B cell (primary cell): ENCODE results near the gene RNF167. TPM values are rescaled to one million over a fixed set of nuclear protein-coding genes. Genes with fewer than 3 reads are reported as not detected.
A peak's percentile ranks its signal among the peaks of the same experiment; 100 is the strongest.

Experiments used
- ATAC-seq: fragments of 200-7000 bp; cut with Tn5 transposase; one replicate; pipeline ENCODE4 v1.10.0; 2021; ENCODE audit warnings: low read depth, mild to moderate bottlenecking, moderate number of reproducible peaks, moderate library complexity
- CTCF ChIA-PET: fragments of 350-600 bp; sonication (Branson Sonifier 250); formaldehyde crosslinking; loops from one replicate; lab custom pipeline; 2021; ENCODE audit warnings: antibody characterized with exemption, inconsistent platforms; lab: Charles Lee
- POLR2A ChIA-PET: fragments of 350-600 bp; sonication (Branson Sonifier 250); formaldehyde crosslinking; loops from one replicate; lab custom pipeline; 2021; ENCODE audit warnings: antibody characterized with exemption; lab: Charles Lee
- DNase-seq: peaks from one replicate; pipeline ENCODE4 v3.0.0; 2013
- H2AFZ ChIP-seq: 2 replicates; pipeline ENCODE4 v1.6.1; 2012; ENCODE audit warnings: mild to moderate bottlenecking, low read depth, low read length; ENCODE audit not compliant: insufficient read depth, poor library complexity, severe bottlenecking
- H3K27ac ChIP-seq, 2 donors: 1 replicate in 1 of 2; 2 replicates in 1 of 2; pipeline ENCODE4 v1.5.1; 2012 to 2013; ENCODE audit warnings: low read length in 2 of 2, mild to moderate bottlenecking in 2 of 2, moderate library complexity in 1 of 2
- H3K27me3 ChIP-seq, 4 experiments: fragments of 200-600 bp in 1 of 4; sonication (generic) in 1 of 4; replicated peaks in 1 of 4; 1 replicate in 2 of 4; 2 replicates in 2 of 4; pipeline versions ENCODE4 v1.6.1 to v1.7.0; 2013 to 2016; ENCODE audit warnings: low read length in 3 of 4, mild to moderate bottlenecking in 2 of 4, mixed read lengths in 1 of 4, moderate library complexity in 1 of 4; ENCODE audit not compliant: insufficient read depth in 4 of 4, control insufficient read depth in 3 of 4; ENCODE audit errors: control extremely low read depth in 1 of 4
- H3K36me3 ChIP-seq, 2 experiments: replicated peaks in 1 of 2; 1 replicate in 1 of 2; 2 replicates in 1 of 2; pipeline versions ENCODE4 v1.6.1 to v1.7.1; 2013; ENCODE audit warnings: low read length in 1 of 2; ENCODE audit not compliant: insufficient read depth in 2 of 2, control insufficient read depth in 1 of 2; ENCODE audit errors: control extremely low read depth in 1 of 2, extremely low read depth in 1 of 2
- H3K4me1 ChIP-seq, 2 donors: fragments of 200-600 bp in 1 of 2; sonication (generic) in 1 of 2; 1 replicate in 1 of 2; 2 replicates in 1 of 2; pipeline versions ENCODE4 v1.5.1 to v1.6.1; 2013 to 2017; ENCODE audit warnings: low read length in 2 of 2; ENCODE audit not compliant: control insufficient read depth in 2 of 2, insufficient read depth in 2 of 2
- H3K4me2 ChIP-seq: replicated peaks from 2 replicates; pipeline ENCODE3; 2012; ENCODE audit warnings: mild to moderate bottlenecking, low read depth, low read length; ENCODE audit not compliant: poor library complexity, severe bottlenecking
- H3K4me3 ChIP-seq, 5 experiments: fragments of 200-600 bp in 1 of 5; sonication (generic) in 1 of 5; 1 replicate in 3 of 5; 2 replicates in 2 of 5; pipeline versions ENCODE4 v1.5.1 to v1.7.0; 2011 to 2016; ENCODE audit warnings: low read length in 4 of 5, mild to moderate bottlenecking in 4 of 5, low read depth in 2 of 5, control low read depth in 1 of 5, moderate library complexity in 1 of 5; ENCODE audit not compliant: insufficient read depth in 1 of 5; ENCODE audit errors: control extremely low read depth in 1 of 5, extremely low read depth in 1 of 5
- H3K79me2 ChIP-seq: fragments of 200-600 bp; sonication (generic); one replicate; pipeline ENCODE4 v1.6.0; 2016; ENCODE audit warnings: low read length; ENCODE audit not compliant: control insufficient read depth, insufficient read depth
- H3K9ac ChIP-seq: fragments of 200-600 bp; sonication (generic); 2 replicates; pipeline ENCODE4 v1.6.1; 2017; ENCODE audit warnings: mild to moderate bottlenecking, low read length, moderate library complexity
- H3K9me3 ChIP-seq, 3 donors: one replicate each; pipeline versions ENCODE4 v1.6.1 to v1.7.1; 2013; ENCODE audit warnings: low read length in 2 of 3; ENCODE audit not compliant: control insufficient read depth in 2 of 3, insufficient read depth in 1 of 3; ENCODE audit errors: control extremely low read depth in 1 of 3
- H4K20me1 ChIP-seq: 2 replicates; pipeline ENCODE4 v1.6.0; 2012; ENCODE audit warnings: mild to moderate bottlenecking, low read length; ENCODE audit not compliant: insufficient read depth, control insufficient read depth, poor library complexity, severe bottlenecking
- H3K27ac Mint-ChIP-seq: one replicate; pipeline ENCODE4 v1.8.0; 2021; ENCODE audit warnings: mixed read lengths
- H3K27me3 Mint-ChIP-seq: one replicate; pipeline ENCODE4 v1.8.0; 2021; ENCODE audit warnings: mixed read lengths
- H3K4me1 Mint-ChIP-seq: one replicate; pipeline ENCODE4 v1.8.0; 2021; ENCODE audit warnings: mixed read lengths
- H3K4me3 Mint-ChIP-seq: one replicate; pipeline ENCODE4 v1.8.0; 2021; ENCODE audit warnings: mixed read lengths
- H3K9me3 Mint-ChIP-seq: one replicate; pipeline ENCODE4 v1.8.0; 2022; ENCODE audit warnings: mixed read lengths; ENCODE audit not compliant: insufficient read depth
- EZH2 ChIP-seq: IDR thresholded peaks from 2 replicates; pipeline ENCODE4 v1.6.1; 2012; ENCODE audit warnings: borderline replicate concordance, low read depth, mild to moderate bottlenecking, moderate library complexity, low read length; ENCODE audit not compliant: insufficient read depth, poor library complexity, severe bottlenecking
- WGBS: methylation state at CpG from one replicate; pipeline ENCODE4 v1.1.5; 2013; ENCODE audit warnings: missing lambda C conversion rate; ENCODE audit not compliant: insufficient coverage; 5-methylcytosine and 5-hydroxymethylcytosine counted together
- intact Hi-C: fragments of 100-400 bp; cut with micrococcal nuclease; formaldehyde crosslinking; loops from one replicate; pipeline ENCODE4 v1.10.0; 2022
- polyA plus RNA-seq: library from polyadenylated mRNA; depleted of rRNA; stranded (reverse); fragments of >200 nt; gene quantifications from 2 replicates; pipeline ENCODE4 v1.2.3, GENCODE V29; 2012
- total RNA-seq, 2 donors: library from RNA; stranded (reverse); fragments of 120-200 nt in 1 of 2; gene quantifications; 1 replicate in 1 of 2; 2 replicates in 1 of 2; pipeline versions ENCODE4 v1.2.3 to v1.2.4, GENCODE V29; 2013 to 2022
- TF ChIP-seq, protein P1 (sequence below): fragments of 200-600 bp; IDR thresholded peaks from one replicate; pipeline ENCODE4 v1.8.0; 2022; ENCODE audit warnings: antibody characterized with exemption, mild to moderate bottlenecking

Gene RNF167
- total and polyA plus RNA-seq, 2 donors (not counting 1 experiment from before 2014, with no cell fraction given) = 143 to 186 TPM

DNA sequence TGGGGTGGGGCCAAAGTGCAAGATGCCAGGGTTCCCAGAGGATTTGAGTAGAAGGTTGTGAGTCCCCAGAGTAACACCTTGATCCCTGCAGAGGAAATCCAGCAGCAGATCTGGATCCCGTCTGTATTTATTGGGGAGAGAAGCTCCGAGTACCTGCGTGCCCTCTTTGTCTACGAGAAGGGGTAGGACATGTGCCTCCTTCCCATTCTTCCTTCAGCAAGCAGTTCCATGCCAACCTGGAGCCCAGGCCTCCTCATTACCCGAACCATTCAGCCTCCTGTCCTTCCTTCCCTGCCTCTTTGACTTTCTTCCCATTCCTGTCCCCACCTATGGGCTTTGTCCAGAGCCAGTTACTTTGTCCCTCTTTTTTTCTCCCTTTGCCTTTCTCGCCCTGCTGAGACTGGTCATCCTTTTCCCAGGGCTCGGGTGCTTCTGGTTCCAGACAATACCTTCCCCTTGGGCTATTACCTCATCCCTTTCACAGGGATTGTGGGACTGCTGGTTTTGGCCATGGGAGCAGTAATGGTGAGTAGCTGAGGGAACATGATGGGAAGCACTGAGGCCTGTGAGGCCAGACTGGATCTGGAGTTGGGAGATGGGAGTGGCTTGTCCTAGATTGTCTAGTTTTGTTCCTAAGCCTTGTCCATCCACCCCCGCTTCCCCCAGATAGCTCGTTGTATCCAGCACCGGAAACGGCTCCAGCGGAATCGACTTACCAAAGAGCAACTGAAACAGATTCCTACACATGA lies 2.9 kb downstream of the RNF167 start:
- Histone ChIP-seq H3K9ac (no peak overlapping the region), H3K27me3 (no peaks in the 10 kb centered on the region), H3K27ac (peak overlapping the region; percentile 30 to 93), H3K4me2 (peak overlapping the region; percentile 98), H3K9me3 (no peaks in the 10 kb centered on the region), H3K4me1 (peaks cover 68 to 80% of the 10 kb centered on the region in 2 donors), H4K20me1 (peaks cover 39% of the 10 kb centered on the region), H3K79me2 (peaks cover 76% of the 10 kb centered on the region), H3K4me3 (no peak overlapping the region), H3K36me3 (peaks cover 0 to 48% of the 10 kb centered on the region in 2 experiments), H2AFZ (no peak overlapping the region)
- peaks cover 78% of the 10 kb centered on the region for H3K4me1 Mint-ChIP-seq
- CTCF ChIA-PET = interaction anchor here (0.6 to 1.7 kb wide), 3 partner anchors 34 to 270 kb away, joined by 3 to 5 read pairs (median 3); no protein-coding TSS in a partner anchor
- no peaks in the 10 kb centered on the region for H3K27me3 Mint-ChIP-seq
- 96% methylated on average over 6 of the region's 13 CpGs for WGBS
- intact Hi-C loops = loop anchor here (5.0 to 10.0 kb wide), 3 partner anchors 136 to 302 kb away; partner anchors contain the start of genes PLD2 and ZNF594
- H3K4me3 Mint-ChIP-seq = peak overlapping the region; percentile 29
- POLR2A ChIA-PET = interaction anchor here (2.7 kb wide), 1 partner anchor 24 kb away, joined by 9 read pairs; the partner anchor contains the start of gene SPAG7
- DNase-seq (no peak), ATAC-seq (no peak)
- no peak for TF ChIP-seq EZH2
- TF ChIP-seq, protein P1, sequence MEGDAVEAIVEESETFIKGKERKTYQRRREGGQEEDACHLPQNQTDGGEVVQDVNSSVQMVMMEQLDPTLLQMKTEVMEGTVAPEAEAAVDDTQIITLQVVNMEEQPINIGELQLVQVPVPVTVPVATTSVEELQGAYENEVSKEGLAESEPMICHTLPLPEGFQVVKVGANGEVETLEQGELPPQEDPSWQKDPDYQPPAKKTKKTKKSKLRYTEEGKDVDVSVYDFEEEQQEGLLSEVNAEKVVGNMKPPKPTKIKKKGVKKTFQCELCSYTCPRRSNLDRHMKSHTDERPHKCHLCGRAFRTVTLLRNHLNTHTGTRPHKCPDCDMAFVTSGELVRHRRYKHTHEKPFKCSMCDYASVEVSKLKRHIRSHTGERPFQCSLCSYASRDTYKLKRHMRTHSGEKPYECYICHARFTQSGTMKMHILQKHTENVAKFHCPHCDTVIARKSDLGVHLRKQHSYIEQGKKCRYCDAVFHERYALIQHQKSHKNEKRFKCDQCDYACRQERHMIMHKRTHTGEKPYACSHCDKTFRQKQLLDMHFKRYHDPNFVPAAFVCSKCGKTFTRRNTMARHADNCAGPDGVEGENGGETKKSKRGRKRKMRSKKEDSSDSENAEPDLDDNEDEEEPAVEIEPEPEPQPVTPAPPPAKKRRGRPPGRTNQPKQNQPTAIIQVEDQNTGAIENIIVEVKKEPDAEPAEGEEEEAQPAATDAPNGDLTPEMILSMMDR = no peak
- H3K9me3 Mint-ChIP-seq = no peaks in the 10 kb centered on the region
- H3K27ac Mint-ChIP-seq = peak overlapping the region; percentile 95
